ENCODE measurements around the gene FKBP9.
"Not testable (repeated sequence)": the region's sequence is repeated elsewhere in the genome, so short reads cannot be mapped to it uniquely, and the experiment has no call there.

FKBP9 gene

GRCh38 chr7:32957326-32958045 lies at the start of gene FKBP9:
Gene FKBP9, plus strand, starts transcription at chr7:32957440. Its CDS starts 134 bp downstream, at chr7:32957574.
- Mint-ChIP-seq H3K27me3 (peaks cover 25% of the 10 kb centered on the region), H3K9me3 (ENCODE audit: low read depth) (no peaks in the 10 kb centered on the region), H3K27ac (no peak within 1 kb of the TSS), H3K4me3 (peak within 1 kb of the TSS; percentile 86), H3K36me3 (peaks cover 2% of the 10 kb centered on the region), H3K4me1 (ENCODE audit: low read depth) (peaks cover 4% of the 10 kb centered on the region)

GRCh38 chr7:32910195-32910594 lies 47.0 kb upstream of the FKBP9 start:
- H3K9me3 Mint-ChIP-seq (ENCODE audit: low read depth), result no peaks in the 10 kb centered on the region
- no peak overlapping the region for H3K4me3 Mint-ChIP-seq
- H3K4me1 Mint-ChIP-seq (ENCODE audit: low read depth), result peaks cover 7% of the 10 kb centered on the region
- no peaks in the 10 kb centered on the region for H3K36me3 Mint-ChIP-seq
- H3K27me3 Mint-ChIP-seq, result no peaks in the 10 kb centered on the region
- no peak overlapping the region for H3K27ac Mint-ChIP-seq

- H3K27ac Mint-ChIP-seq, result no peak overlapping the region
- H3K4me3 Mint-ChIP-seq, result no peak overlapping the region
- no peaks in the 10 kb centered on the region for H3K27me3 Mint-ChIP-seq
- peaks cover 4% of the 10 kb centered on the region for H3K4me1 Mint-ChIP-seq (ENCODE audit: low read depth)
- H3K36me3 Mint-ChIP-seq, result no peaks in the 10 kb centered on the region
- no peaks in the 10 kb centered on the region for H3K9me3 Mint-ChIP-seq (ENCODE audit: low read depth)
Measured at GRCh38 chr7:32914184-32914583, 43.1 kb upstream of the FKBP9 start.

GRCh38 chr7:32915041-32915536 lies 42.2 kb upstream of the FKBP9 start:
- Mint-ChIP-seq H3K27ac (no peak overlapping the region), H3K27me3 (no peaks in the 10 kb centered on the region), H3K36me3 (no peaks in the 10 kb centered on the region), H3K4me1 (ENCODE audit: low read depth) (peaks cover 4% of the 10 kb centered on the region), H3K9me3 (ENCODE audit: low read depth) (no peaks in the 10 kb centered on the region), H3K4me3 (no peak overlapping the region)

- no peaks in the 10 kb centered on the region for H3K27me3 Mint-ChIP-seq
- H3K4me1 Mint-ChIP-seq (ENCODE audit: low read depth), result peaks cover 4% of the 10 kb centered on the region
- no peak overlapping the region for H3K27ac Mint-ChIP-seq
- H3K4me3 Mint-ChIP-seq, result no peak overlapping the region
- H3K36me3 Mint-ChIP-seq, result no peaks in the 10 kb centered on the region
- no peaks in the 10 kb centered on the region for H3K9me3 Mint-ChIP-seq (ENCODE audit: low read depth)
Measured at GRCh38 chr7:32916006-32916405, 41.2 kb upstream of the FKBP9 start.

GRCh38 chr7:32916994-32917393 lies 40.2 kb upstream of the FKBP9 start:
- H3K36me3 Mint-ChIP-seq; H3K27ac Mint-ChIP-seq; H3K9me3 Mint-ChIP-seq (ENCODE audit: low read depth); H3K4me3 Mint-ChIP-seq; H3K4me1 Mint-ChIP-seq (ENCODE audit: low read depth); H3K27me3 Mint-ChIP-seq: not testable (repeated sequence)

GRCh38 chr7:32921896-32922295 lies 35.3 kb upstream of the FKBP9 start:
- Mint-ChIP-seq H3K9me3 (ENCODE audit: low read depth) (no peaks in the 10 kb centered on the region), H3K27ac (no peak overlapping the region), H3K36me3 (peaks cover 6% of the 10 kb centered on the region), H3K4me1 (ENCODE audit: low read depth) (no peaks in the 10 kb centered on the region), H3K27me3 (no peaks in the 10 kb centered on the region), H3K4me3 (no peak overlapping the region)

GRCh38 chr7:32928785-32929298 lies 28.4 kb upstream of the FKBP9 start:
- Mint-ChIP-seq H3K27ac (no peak overlapping the region), H3K4me1 (ENCODE audit: low read depth) (no peaks in the 10 kb centered on the region)

GRCh38 chr7:32929430-32930143 lies 27.7 kb upstream of the FKBP9 start:
- no peak overlapping the region for H3K27ac Mint-ChIP-seq
- H3K4me3 Mint-ChIP-seq, result no peak overlapping the region
- no peaks in the 10 kb centered on the region for H3K9me3 Mint-ChIP-seq (ENCODE audit: low read depth)
- no peaks in the 10 kb centered on the region for H3K27me3 Mint-ChIP-seq
- peaks cover 5% of the 10 kb centered on the region for H3K36me3 Mint-ChIP-seq
- no peaks in the 10 kb centered on the region for H3K4me1 Mint-ChIP-seq (ENCODE audit: low read depth)

More at GRCh38 chr7:32928785-32929298, 28.4 kb upstream of the FKBP9 start:
- peaks cover 4% of the 10 kb centered on the region for H3K36me3 Mint-ChIP-seq
- H3K4me3 Mint-ChIP-seq, result no peak overlapping the region
- H3K27me3 Mint-ChIP-seq, result no peaks in the 10 kb centered on the region
- no peaks in the 10 kb centered on the region for H3K9me3 Mint-ChIP-seq (ENCODE audit: low read depth)

GRCh38 chr7:32930378-32930777 lies 26.9 kb upstream of the FKBP9 start:
- H3K9me3 Mint-ChIP-seq (ENCODE audit: low read depth), result no peaks in the 10 kb centered on the region
- H3K36me3 Mint-ChIP-seq, result peaks cover 5% of the 10 kb centered on the region
- H3K27ac Mint-ChIP-seq, result no peak overlapping the region
- no peaks in the 10 kb centered on the region for H3K4me1 Mint-ChIP-seq (ENCODE audit: low read depth)
- H3K27me3 Mint-ChIP-seq, result no peaks in the 10 kb centered on the region
- H3K4me3 Mint-ChIP-seq, result no peak overlapping the region

- Mint-ChIP-seq H3K27ac (no peak overlapping the region), H3K4me1 (ENCODE audit: low read depth) (no peaks in the 10 kb centered on the region), H3K27me3 (no peaks in the 10 kb centered on the region), H3K4me3 (no peak overlapping the region), H3K9me3 (ENCODE audit: low read depth) (no peaks in the 10 kb centered on the region), H3K36me3 (peaks cover 5% of the 10 kb centered on the region)
Measured at GRCh38 chr7:32935558-32935957, 21.7 kb upstream of the FKBP9 start.

GRCh38 chr7:32936689-32937088 lies 20.6 kb upstream of the FKBP9 start:
- no peaks in the 10 kb centered on the region for H3K27me3 Mint-ChIP-seq
- peaks cover 2% of the 10 kb centered on the region for H3K36me3 Mint-ChIP-seq
- H3K4me1 Mint-ChIP-seq (ENCODE audit: low read depth), result peaks cover 4% of the 10 kb centered on the region
- H3K27ac Mint-ChIP-seq, result no peak overlapping the region
- H3K4me3 Mint-ChIP-seq, result no peak overlapping the region
- H3K9me3 Mint-ChIP-seq (ENCODE audit: low read depth), result no peaks in the 10 kb centered on the region

- Mint-ChIP-seq H3K9me3 (ENCODE audit: low read depth) (no peaks in the 10 kb centered on the region), H3K27ac (no peak overlapping the region), H3K4me3 (no peak overlapping the region), H3K27me3 (peaks cover 2% of the 10 kb centered on the region), H3K36me3 (peaks cover 2% of the 10 kb centered on the region), H3K4me1 (ENCODE audit: low read depth) (peaks cover 10% of the 10 kb centered on the region)
Measured at GRCh38 chr7:32937344-32938174, 19.7 kb upstream of the FKBP9 start.

GRCh38 chr7:32941181-32941580 lies 16.1 kb upstream of the FKBP9 start:
- no peak overlapping the region for H3K27ac Mint-ChIP-seq
- H3K27me3 Mint-ChIP-seq, result peaks cover 6% of the 10 kb centered on the region
- H3K4me1 Mint-ChIP-seq (ENCODE audit: low read depth), result peaks cover 14% of the 10 kb centered on the region
- no peaks in the 10 kb centered on the region for H3K9me3 Mint-ChIP-seq (ENCODE audit: low read depth)
- no peaks in the 10 kb centered on the region for H3K36me3 Mint-ChIP-seq
- H3K4me3 Mint-ChIP-seq, result peak overlapping the region; percentile 85
